ENCODE data around the gene DNAH11.
"Not testable (repeated sequence)": the region's sequence is repeated elsewhere in the genome, so short reads cannot be mapped to it uniquely, and the experiment has no call there.

The DNAH11 gene

GRCh38 chr7:21902240-21902639, 359.4 kb downstream of the DNAH11 start:
- no peak for DNase-seq

GRCh38 chr7:21903020-21903786, 360.4 kb downstream of the DNAH11 start:
- DNase-seq, result no peak

GRCh38 chr7:21908746-21909145, 365.9 kb downstream of the DNAH11 start:
- DNase-seq, result no peak

- no peak for DNase-seq
Measured at GRCh38 chr7:21910253-21910652, 367.4 kb downstream of the DNAH11 start.

- DNase-seq, result no peak
Measured at GRCh38 chr7:21911341-21911875, 368.6 kb downstream of the DNAH11 start.

- DNase-seq, result no peak
Measured at GRCh38 chr7:21912305-21912704, 369.5 kb downstream of the DNAH11 start.

GRCh38 chr7:21912931-21913780, 370.3 kb downstream of the DNAH11 start:
- DNase-seq, result no peak

GRCh38 chr7:21914671-21915070, 371.8 kb downstream of the DNAH11 start:
- no peak for DNase-seq

GRCh38 chr7:21915140-21915539, 372.3 kb downstream of the DNAH11 start:
- no peak for DNase-seq

GRCh38 chr7:21916176-21916575, 373.3 kb downstream of the DNAH11 start:
- DNase-seq, result no peak

- no peak for DNase-seq
Measured at GRCh38 chr7:21916629-21917028, 373.8 kb downstream of the DNAH11 start.

- no peak for DNase-seq
Measured at GRCh38 chr7:21918216-21918615, 375.4 kb downstream of the DNAH11 start.

- DNase-seq, result no peak
Measured at GRCh38 chr7:21920936-21921335, 378.1 kb downstream of the DNAH11 start.

- DNase-seq, result no peak
Measured at GRCh38 chr7:21922605-21923004, 379.8 kb downstream of the DNAH11 start.

GRCh38 chr7:21923658-21924057, 380.8 kb downstream of the DNAH11 start:
- no peak for DNase-seq

GRCh38 chr7:21926448-21926847, 383.6 kb downstream of the DNAH11 start:
- DNase-seq, result no peak

- no peak for DNase-seq
Measured at GRCh38 chr7:21927693-21928092, 384.9 kb downstream of the DNAH11 start.

GRCh38 chr7:21933293-21933692, 390.5 kb downstream of the DNAH11 start:
- DNase-seq, result not testable (repeated sequence)

GRCh38 chr7:21934808-21935207, 392.0 kb downstream of the DNAH11 start:
- no peak for DNase-seq

- DNase-seq, result no peak
Measured at GRCh38 chr7:21938463-21938862, 395.6 kb downstream of the DNAH11 start.

- DNase-seq, result no peak
Measured at GRCh38 chr7:21939136-21939857, 396.5 kb downstream of the DNAH11 start.

- DNase-seq, result no peak
Measured at GRCh38 chr7:21939858-21940372, 397.1 kb downstream of the DNAH11 start.

GRCh38 chr7:21941611-21942141, 398.8 kb downstream of the DNAH11 start:
- DNase-seq, result no peak

All from CD4-positive, alpha-beta T cell treated with Interleukin-6 for 4 hours (primary cell).